Measurements from ENCODE around the gene OPCML.

The OPCML gene

GRCh38 chr11:132549561-132549960, 982.7 kb downstream of the OPCML start:
- DNase-seq (ENCODE audit: low spot score): no peak

- DNase-seq (ENCODE audit: low spot score): no peak
Observed at GRCh38 chr11:132549001-132549400, 983.3 kb downstream of the OPCML start.

DNA sequence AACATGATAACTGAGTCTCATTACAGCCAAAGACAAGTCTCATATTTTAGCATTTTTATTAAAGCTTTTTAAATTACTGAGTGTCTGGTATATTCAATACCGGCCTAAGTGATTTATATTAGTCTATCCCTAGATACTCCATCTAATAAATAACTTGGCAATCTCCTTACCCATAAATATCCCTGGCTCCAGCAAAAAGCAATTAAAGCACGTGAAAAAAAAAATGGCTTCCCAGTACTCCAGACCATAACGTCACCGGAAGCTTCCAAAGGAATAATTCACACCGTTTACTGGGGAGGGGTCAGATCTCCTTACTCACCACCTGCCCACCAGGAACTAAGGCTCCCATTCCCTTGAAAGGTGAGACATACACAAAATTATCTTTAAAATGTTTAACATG, 988.3 kb downstream of the OPCML start:
- DNase-seq (ENCODE audit: low spot score): no peak

DNA sequence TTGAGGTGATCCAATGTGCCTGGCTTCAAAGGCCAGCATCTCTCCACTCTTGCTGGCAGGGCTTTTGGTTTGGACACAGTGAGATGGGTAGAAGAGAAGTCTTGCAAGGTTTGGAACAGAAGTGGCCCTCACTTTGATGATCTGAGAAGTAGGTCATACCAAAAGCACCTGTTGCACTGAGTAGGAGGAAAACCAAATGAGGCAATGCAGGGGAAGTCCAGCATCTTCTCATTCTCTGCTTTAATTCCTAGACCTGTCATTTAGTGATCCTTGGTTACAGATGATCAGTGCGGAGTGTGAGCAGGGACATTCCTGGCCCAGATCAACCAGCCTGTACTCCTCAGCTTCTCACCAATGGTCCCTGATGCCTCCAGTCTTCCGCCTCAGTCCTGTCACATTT, 990.5 kb downstream of the OPCML start:
- no peak for DNase-seq (ENCODE audit: low spot score)

GRCh38 chr11:132540581-132540980, 991.7 kb downstream of the OPCML start:
- DNase-seq (ENCODE audit: low spot score): no peak

DNA sequence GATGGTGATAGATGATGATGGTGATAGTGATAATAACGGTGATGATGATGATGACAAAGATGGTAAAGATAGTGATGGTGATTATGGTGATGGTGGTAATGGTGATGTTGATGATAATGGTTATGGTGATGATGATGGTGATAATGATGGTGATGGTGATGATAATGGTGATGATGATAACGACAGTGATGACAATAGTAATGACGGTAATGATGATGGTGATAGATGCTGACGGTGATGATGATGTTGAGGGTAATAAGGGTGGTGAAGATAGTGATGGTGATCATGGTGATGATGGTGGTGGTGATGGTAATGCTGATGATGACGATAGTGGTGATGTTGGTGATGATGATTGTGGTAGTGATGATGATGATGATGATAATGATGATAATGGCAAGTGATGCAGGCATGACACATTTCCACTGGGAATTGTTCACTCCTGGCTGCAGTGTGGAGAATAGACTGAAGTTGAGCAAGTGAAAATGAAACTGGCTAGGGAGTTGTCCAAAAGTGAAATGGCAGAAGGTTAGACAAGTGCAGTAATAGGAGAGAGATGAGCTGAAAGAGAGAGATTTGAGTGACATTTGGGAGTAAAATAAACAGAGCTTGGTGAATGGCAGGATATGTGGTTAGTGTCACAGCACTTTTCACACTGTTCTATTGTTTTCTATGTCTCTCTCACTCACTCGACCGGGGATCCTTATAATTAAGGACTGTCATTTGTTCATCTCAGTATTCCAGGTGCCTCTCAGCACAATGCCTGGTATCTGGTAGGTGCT, 992.5 kb downstream of the OPCML start:
- DNase-seq (ENCODE audit: low spot score): no peak

DNA sequence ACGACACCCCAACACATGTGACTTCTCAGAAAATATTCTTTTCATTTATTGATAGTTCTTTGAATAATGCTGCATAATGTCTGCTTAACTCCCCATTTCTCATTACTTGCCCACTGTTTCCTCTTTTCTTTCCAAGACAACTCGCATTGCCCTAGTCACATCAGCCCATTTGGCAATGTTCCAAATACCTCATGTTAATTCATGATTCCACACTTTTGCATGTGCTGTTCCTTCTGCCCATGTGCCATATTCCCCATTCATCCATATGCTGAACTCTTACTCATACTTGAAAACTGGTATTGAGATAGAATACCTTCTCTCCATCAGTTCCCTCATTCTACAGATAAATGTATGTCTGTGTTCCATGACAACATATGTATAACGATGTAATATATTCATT, 993.7 kb downstream of the OPCML start:
- no peak for DNase-seq (ENCODE audit: low spot score)

DNA sequence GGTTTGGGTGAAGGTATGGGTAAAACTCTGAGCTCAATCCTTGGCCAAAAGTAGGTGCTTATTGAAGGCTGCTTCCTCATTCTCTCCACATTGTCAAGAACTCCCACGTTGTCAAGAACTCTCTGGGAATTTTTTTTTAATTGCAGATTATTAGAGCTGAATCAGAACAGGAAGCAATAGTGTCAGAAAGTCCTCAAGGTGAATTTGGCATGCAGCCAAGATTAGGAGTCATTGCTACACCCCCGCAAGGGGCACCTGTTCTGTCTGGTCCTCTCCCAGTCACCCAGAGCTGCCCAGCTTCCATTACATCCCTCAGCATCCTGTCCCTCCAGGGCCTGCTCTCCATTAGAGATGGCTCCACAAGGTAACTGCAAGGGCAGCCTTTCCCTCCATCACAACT, 996.5 kb downstream of the OPCML start:
- no peak for DNase-seq (ENCODE audit: low spot score)

GRCh38 chr11:132531921-132532320, 1000.4 kb downstream of the OPCML start:
- DNase-seq (ENCODE audit: low spot score): no peak

DNA sequence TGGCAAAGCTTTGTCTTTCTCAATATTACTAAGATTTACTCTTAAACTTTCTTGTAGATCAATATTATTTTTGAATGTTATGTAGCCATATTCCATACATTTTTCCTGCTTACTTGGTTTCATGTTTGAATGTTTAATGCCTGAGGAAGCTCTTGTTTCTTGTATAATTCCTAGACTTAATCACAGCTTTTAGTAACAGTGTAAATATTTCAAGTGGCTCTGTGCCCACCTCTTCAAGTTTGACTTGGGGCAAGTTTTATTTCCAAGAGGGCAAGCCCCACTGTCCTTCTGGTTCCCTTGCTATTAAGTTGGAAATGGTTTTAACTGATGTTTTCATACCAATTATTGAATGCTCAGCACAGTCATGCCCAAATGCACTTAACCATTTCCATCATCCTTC, 1004.1 kb downstream of the OPCML start:
- DNase-seq (ENCODE audit: low spot score): no peak

DNA sequence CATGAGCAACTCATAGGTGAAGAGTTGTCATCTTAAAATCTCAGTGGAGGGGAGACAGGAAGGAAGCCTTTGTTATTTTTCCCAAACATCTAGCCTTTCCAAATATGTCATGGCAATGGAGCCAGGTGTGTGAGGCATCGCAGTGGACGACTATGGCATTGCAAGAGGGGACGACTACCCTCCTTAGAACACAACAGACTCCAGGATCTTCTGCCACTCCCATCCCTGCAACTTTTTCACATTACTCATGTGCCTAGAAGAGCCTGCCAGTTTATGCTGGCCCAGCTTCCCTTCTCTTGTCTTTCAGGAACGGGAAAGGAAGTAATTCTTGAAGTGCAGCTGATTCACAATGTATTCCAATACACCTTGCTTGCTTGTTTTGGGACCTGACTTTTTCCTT, 1008.4 kb downstream of the OPCML start:
- DNase-seq (ENCODE audit: low spot score): no peak

GRCh38 chr11:132520199-132520598, 1012.1 kb downstream of the OPCML start:
- DNase-seq (ENCODE audit: low spot score): no peak

DNA sequence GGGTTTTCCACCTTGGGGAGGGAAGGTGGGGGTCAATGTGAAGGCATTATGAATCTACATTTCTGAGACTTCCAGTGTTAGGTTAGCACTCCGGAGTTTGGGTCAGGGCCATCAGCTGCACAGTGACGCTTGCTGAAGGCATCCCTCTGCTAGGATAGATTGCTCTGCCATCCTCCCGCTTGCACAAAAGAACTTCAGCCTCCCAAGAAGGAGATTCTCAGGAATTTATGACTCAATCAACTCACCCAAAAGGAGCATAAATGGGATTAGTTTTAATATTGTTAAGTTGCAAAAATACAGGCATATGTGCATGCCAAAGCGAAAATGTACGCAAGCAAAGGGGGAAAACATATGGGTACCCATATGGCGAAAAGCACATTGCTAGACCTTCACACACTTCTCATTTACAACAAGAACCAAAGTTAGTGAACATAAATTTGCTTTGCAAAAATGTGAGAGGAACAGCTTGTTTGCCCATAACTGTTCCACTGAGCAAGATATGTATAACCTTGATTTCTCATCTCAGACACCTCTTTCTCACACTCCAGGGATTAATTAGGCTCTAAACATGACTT, 1013.0 kb downstream of the OPCML start:
- DNase-seq (ENCODE audit: low spot score): no peak

DNA sequence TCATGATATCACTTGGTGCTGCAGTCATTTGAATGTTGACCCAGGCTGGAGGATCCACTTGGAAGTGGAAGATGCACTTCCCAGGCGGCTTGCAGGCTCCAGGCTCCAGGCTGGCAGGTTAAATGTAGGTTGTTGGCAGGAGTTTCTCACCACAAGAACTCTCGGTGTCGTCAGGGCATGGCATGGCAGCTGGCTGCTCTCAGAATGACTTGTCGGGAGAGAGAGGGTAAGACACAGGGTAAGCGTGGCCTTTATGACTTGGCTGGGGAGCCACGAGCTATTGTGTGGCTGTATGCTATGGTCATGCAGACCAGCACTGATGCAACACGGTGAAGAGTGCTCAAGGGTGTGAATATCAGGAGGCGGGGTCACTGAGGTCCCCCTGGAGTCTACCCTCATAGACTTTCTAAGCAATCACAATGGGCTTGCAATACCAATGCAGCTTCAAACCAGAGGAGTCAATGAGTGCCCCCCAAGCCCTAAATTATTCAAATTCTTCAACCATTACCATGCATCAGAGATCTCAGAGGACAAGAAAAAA, 1027.7 kb downstream of the OPCML start:
- DNase-seq (ENCODE audit: low spot score): no peak

- DNase-seq (ENCODE audit: low spot score): no peak
Observed at GRCh38 chr11:132501356-132501755, 1030.9 kb downstream of the OPCML start.

- no peak for DNase-seq (ENCODE audit: low spot score)
Observed at GRCh38 chr11:132499661-132500060, 1032.6 kb downstream of the OPCML start.

DNA sequence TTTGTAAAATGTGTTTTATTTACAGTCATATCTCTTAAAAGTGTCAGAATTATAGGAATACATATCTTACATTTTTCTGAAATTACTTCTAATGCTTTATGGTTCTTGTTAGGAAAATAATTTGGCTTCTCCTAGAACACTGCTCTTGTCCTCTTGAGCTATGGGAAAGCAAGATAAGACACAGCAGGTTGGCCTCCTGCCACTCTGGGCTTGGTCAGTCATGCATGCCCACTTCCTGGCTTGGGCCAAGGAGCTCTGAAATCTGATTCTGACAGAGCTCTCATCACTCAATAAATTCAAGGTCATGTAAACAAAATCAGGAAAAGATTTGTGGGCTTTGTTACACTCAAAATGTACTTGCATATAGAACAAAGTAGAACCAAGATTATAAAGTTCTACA, 1036.0 kb downstream of the OPCML start:
- no peak for DNase-seq (ENCODE audit: low spot score)

- DNase-seq (ENCODE audit: low spot score): no peak
Observed at GRCh38 chr11:132493801-132494200, 1038.5 kb downstream of the OPCML start.

DNA sequence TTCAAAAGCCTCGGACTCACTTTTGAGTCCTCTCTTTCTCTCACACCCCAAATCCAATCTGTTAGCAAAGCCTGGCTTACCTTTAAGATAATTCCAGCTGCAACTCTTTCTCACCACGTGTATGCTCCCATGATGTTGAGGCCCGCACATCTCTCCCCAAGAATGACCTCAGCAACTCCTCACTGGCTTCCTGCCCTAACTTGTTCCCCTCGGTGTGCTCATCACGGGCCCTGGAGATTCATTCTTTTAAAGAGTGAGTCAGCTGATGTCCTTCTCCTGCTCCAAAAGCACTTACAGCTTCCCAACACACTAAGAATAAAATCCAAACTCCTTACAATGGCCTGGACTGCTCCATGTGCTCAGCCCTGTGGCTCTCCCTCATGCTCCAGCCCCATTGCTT, 1041.3 kb downstream of the OPCML start:
- no peak for DNase-seq (ENCODE audit: low spot score)

- no peak for DNase-seq (ENCODE audit: low spot score)
Observed at GRCh38 chr11:132486060-132486459, 1046.2 kb downstream of the OPCML start.

- DNase-seq (ENCODE audit: low spot score): no peak
Observed at GRCh38 chr11:132475026-132475425, 1057.3 kb downstream of the OPCML start.

DNA sequence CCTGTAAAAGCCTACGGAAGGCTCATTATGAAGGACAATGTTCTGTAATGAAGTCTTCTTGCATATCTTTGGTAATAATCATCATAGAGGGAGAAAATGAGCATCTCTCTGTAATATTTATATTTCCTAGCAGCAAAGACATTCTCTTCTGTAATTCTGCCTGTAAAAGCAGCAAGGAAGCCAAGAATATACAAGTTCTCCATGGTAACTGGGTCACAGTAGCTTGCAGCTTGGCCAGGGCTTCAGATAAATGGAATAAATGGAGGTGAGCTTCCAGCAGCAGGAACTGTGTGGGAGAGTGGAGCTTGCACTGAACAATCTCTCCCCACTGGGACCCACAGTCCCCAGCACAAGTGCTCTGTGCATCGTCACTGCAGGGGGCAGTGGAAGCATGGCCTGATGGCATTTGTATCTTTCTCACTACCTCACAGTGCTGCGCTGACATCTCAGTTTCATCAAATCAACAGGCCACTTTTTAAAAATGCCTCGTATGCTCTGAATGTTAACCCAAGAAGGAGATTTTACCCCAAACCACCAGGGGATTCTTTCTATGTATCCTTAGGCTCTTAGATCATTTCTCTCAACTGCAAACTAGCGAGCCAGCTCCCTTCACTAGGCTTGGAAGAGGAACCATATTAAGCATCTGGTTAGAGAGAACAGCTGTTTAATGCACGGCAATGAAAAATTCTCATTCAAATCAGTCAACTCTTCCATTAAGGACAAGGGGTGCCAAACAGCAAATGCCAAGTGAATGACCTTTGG, 1059.7 kb downstream of the OPCML start:
- DNase-seq (ENCODE audit: low spot score): no peak

DNA sequence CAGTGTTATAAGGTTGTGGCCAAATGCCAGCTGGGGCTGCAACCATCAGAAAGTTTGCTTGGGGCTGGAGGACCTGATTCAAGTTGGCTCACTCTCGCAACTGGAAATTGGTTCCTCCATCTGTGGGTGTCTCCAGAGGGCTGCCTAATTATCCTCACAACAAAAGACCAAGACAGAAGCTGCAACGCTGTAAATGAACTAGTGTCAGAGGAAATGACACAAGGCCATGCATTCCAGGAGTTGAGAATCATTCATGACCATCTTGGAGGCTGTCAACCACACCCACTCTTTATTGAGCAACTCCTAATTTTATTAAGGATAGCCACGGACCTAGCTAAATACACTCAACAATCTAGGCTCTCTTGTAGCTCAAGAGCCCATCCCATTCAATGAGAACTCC, 1060.8 kb downstream of the OPCML start:
- DNase-seq (ENCODE audit: low spot score): no peak
